Lung microvascular endothelial cell (primary cell): ENCODE data around the gene NSMF. TPM values are rescaled to one million over a fixed set of nuclear protein-coding genes. Genes with fewer than 3 reads are reported as not detected.

Source experiments
- total RNA-seq: library from RNA; depleted of rRNA; stranded (reverse); fragments of >200 nt; gene quantifications from 2 replicates; pipeline ENCODE4 v1.2.1, GENCODE V29; 2014

NSMF gene
- total RNA-seq, 1 donor from 2014 or later, result 15.3 TPM

Other genes with a start within 250 kb of the NSMF start
- gene RNF208, start 237.1 kb downstream of the NSMF start, total RNA-seq, result 0.22 TPM in 1 of 2 replicates, not detected in the other
- under 0.01 and 0.20 TPM in 2 replicates for gene CYSRT1, start 234.2 kb downstream of the NSMF start, total RNA-seq
- under 0.01 TPM in 1 of 2 replicates, not detected in the other for gene RNF224, start 231.8 kb downstream of the NSMF start, total RNA-seq
- not detected in 2 replicates for gene SLC34A3, start 228.4 kb downstream of the NSMF start, total RNA-seq
- gene TUBB4B, start 218.0 kb downstream of the NSMF start, total RNA-seq, result 103 and 110 TPM in 2 replicates
- gene STPG3, start 208.0 kb downstream of the NSMF start, total RNA-seq, result not detected in 2 replicates
- gene NELFB, start 204.0 kb downstream of the NSMF start, total RNA-seq, result 42.9 and 43.7 TPM in 2 replicates
- gene TOR4A, start 181.6 kb downstream of the NSMF start, total RNA-seq, result 21.4 and 21.8 TPM in 2 replicates
- gene NRARP, start 157.1 kb downstream of the NSMF start, total RNA-seq, result 18.7 and 28.3 TPM in 2 replicates
- 7.8 and 18.7 TPM in 2 replicates for gene EXD3, start 36.2 kb downstream of the NSMF start, total RNA-seq
- 0.87 and 2.0 TPM in 2 replicates for gene NOXA1, start 35.9 kb downstream of the NSMF start, total RNA-seq
- gene ENTPD8, start 18.0 kb downstream of the NSMF start, total RNA-seq, result under 0.01 and 0.20 TPM in 2 replicates
- gene PNPLA7, start 91.1 kb upstream of the NSMF start, total RNA-seq, result 0.44 and 0.79 TPM in 2 replicates
- 48.4 and 72.4 TPM in 2 replicates for gene MRPL41, start 92.5 kb upstream of the NSMF start, total RNA-seq
- gene DPH7, start 119.6 kb upstream of the NSMF start, total RNA-seq, result 10.9 and 15.7 TPM in 2 replicates
- gene ZMYND19, start 131.2 kb upstream of the NSMF start, total RNA-seq, result 11.1 and 13.5 TPM in 2 replicates
- gene ARRDC1, start 146.4 kb upstream of the NSMF start, total RNA-seq, result 19.4 and 28.0 TPM in 2 replicates
- 29.4 and 46.2 TPM in 2 replicates for gene EHMT1, start 159.7 kb upstream of the NSMF start, total RNA-seq